ENCODE measurements around the gene KCNJ8. TPM values are rescaled to one million over a fixed set of nuclear protein-coding genes. Genes with fewer than 3 reads are reported as not detected.
"Not testable (repeated sequence)": the region's sequence is repeated elsewhere in the genome, so short reads cannot be mapped to it uniquely, and the experiment has no call there.

The KCNJ8 gene
- polyA plus RNA-seq: 10 to 100 TPM; 11.5 to 32.3 (median 17.2) TPM

GRCh38 chr12:21774358-21775132, at the start of gene KCNJ8:
Gene KCNJ8, minus strand, starts transcription at chr12:21774706. Its CDS starts 1,090 bp downstream, at chr12:21773616.
- no peak within 1 kb of the TSS for H3K27ac ChIP-seq (ENCODE audit: low read depth, low read length)
- WGBS, 3 donors: 1 to 2% (median 1%) methylated on average over 47 to 49 of the region's 49 CpGs

GRCh38 chr12:21823581-21823980, 49.1 kb upstream of the KCNJ8 start:
- H3K27ac ChIP-seq (ENCODE audit: low read depth, low read length): no peak overlapping the region
- WGBS, 3 donors: 78 to 80% (median 78%) methylated on average over 8 of the region's 8 CpGs

DNA sequence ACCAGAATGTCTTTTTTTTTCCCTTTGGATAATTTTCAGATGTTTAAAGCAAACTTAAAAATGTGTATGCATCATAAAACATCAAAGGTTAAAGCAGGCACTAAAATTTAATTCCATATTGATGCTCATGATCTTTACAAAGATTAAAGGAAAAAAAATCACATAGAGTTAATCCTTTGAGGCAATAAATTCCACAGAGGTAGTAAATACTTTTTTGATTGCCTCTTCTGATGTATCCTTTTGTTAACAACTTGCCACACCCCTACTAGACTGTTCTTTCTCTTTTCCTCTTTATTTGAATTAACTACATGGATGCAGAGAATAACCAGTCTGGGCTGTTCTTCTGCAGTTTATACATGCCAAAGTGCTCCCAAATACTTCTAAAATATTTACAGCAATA, 45.2 kb upstream of the KCNJ8 start:
- H3K27ac ChIP-seq (ENCODE audit: low read depth, low read length): no peak overlapping the region

GRCh38 chr12:21819236-21819635, 44.7 kb upstream of the KCNJ8 start:
- H3K27ac ChIP-seq (ENCODE audit: low read depth, low read length): no peak overlapping the region
- 36 to 44% (median 37%) methylated on average over 2 of the region's 2 CpGs for WGBS, 3 donors

DNA sequence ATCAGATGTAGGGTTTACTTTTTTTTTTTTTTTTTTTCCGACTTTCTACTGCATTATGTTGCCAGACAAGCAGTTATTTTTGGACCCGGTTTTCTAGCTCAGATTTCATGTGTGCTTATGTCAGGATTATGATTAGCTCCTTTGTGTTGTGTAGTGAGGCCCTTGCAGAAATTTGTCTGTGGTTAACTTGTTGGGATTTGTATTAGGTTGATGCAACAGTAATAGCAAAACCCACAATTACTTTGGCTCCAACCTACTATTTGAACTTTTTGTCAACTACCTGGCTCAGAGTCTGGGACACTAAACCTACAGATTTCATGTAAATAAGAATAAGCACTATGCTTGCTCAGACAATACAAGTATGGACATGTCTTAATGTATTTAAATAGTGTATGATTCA, 44.1 kb upstream of the KCNJ8 start:
- 14 to 51% (median 49%) methylated on average over 2 of the region's 2 CpGs for WGBS, 3 donors
- no peak overlapping the region for H3K27ac ChIP-seq (ENCODE audit: low read depth, low read length)

DNA sequence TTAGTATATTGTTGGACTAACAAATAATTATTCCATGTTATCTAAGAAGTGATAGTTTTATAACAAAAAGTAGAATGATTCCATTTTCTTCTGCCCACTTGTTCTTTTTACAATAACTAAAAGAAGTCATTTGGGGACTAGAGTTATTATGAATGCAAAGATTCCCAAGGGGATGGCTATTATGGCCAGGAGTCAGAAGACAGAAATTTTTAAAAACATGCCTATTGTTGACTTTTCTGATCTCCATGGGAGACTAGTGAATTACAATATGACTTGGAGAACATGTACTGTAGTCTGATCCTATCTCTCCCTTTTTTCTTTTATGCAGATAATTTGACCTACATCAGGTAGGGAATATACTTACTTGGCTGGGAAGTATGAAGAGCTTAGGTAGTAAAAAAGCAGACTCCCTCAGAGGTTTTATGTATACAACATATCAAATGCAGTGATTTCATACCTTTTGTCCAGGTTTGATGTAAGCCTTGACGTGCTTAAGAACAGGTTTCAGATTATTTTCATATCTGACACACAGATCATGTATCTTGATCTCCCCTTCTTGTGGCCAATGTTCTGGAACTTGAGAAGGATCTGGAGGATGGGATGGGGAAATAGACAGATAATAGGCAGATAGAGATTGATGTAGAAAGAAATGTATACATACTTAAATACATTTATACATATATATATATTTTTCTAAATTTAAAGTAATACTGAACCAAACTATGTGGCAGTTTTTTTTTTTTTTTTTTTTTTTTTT, 41.0 kb upstream of the KCNJ8 start:
- 73 to 95% (median 80%) methylated on average over 1 of the region's 1 CpG for WGBS, 3 donors
- no peak overlapping the region for H3K27ac ChIP-seq (ENCODE audit: low read depth, low read length)

DNA sequence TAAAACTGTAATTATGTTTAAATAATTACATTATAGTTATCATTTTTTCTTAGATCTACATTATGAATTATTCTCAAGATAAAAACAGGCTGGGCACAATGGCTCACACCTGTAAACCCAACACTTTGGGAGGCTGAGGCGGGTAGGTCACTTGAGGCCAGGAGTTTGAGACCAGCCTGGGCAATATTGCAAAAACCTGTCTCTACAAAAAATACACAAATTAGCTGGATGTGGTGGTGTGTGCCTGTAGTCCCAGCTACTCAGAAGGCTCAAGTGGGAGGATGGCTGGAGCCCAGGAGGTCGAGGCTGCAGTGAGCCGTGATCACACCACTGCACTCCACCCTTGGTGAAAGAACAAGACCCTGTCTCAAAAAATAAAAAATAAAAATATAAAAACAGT, 40.3 kb upstream of the KCNJ8 start:
- WGBS, 3 donors: 81 to 91% (median 85%) methylated on average over 3 of the region's 3 CpGs
- H3K27ac ChIP-seq (ENCODE audit: low read depth, low read length): no peak overlapping the region

DNA sequence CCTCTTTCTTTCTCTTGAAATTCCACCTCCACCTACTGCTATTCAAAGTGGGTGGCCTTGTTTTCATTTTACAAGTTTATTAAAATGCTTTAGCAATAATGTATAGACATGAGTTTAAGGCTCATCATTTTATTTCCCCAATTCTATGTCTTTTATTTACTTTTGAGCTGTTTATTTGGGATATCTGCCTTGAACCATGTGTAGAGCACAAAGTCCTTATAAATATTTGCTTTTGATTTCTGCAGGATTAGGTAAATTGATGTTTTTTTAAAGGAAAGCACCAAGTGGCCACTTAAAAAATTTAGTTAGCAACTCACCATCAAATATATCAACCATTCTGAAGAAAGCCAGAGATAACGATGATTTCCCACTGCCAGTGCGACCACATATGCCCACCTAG, 39.8 kb upstream of the KCNJ8 start:
- 76 to 95% (median 92%) methylated on average over 2 of the region's 2 CpGs for WGBS, 3 donors
- H3K27ac ChIP-seq (ENCODE audit: low read depth, low read length): no peak overlapping the region

- 80 to 85% (median 85%) methylated on average over 3 of the region's 3 CpGs for whole genome bisulfite sequencing, 3 donors
- no peak overlapping the region for H3K27ac ChIP-seq (ENCODE audit: low read depth, low read length)
Observed at GRCh38 chr12:21813751-21814150, 39.2 kb upstream of the KCNJ8 start.

GRCh38 chr12:21813125-21813524, 38.6 kb upstream of the KCNJ8 start:
- H3K27ac ChIP-seq (ENCODE audit: low read depth, low read length): no peak overlapping the region

DNA sequence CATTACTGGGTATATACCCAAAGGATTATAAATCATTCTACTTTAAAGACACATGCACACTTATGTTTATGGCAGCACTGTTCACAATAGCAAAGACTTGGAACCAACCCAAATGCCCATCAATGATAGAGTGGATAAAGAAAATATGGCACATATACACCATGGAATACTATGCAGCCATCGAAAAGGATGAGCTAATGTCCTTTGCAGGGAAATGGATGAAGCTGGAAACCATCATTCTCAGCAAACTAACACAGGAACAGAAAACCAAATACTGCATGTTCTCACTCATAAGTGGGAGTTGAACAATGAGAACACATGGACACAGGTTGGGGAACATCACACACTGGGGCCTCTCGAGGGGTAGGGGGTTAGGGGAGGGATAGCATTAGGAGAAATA, 37.8 kb upstream of the KCNJ8 start:
- 80 to 83% (median 83%) methylated on average over 2 of the region's 2 CpGs for WGBS, 3 donors
- H3K27ac ChIP-seq (ENCODE audit: low read depth, low read length): not testable (repeated sequence)

GRCh38 chr12:21809100-21809499, 34.6 kb upstream of the KCNJ8 start:
- no peak overlapping the region for H3K27ac ChIP-seq (ENCODE audit: low read depth, low read length)

GRCh38 chr12:21806255-21806654, 31.7 kb upstream of the KCNJ8 start:
- H3K27ac ChIP-seq (ENCODE audit: low read depth, low read length): no peak overlapping the region

DNA sequence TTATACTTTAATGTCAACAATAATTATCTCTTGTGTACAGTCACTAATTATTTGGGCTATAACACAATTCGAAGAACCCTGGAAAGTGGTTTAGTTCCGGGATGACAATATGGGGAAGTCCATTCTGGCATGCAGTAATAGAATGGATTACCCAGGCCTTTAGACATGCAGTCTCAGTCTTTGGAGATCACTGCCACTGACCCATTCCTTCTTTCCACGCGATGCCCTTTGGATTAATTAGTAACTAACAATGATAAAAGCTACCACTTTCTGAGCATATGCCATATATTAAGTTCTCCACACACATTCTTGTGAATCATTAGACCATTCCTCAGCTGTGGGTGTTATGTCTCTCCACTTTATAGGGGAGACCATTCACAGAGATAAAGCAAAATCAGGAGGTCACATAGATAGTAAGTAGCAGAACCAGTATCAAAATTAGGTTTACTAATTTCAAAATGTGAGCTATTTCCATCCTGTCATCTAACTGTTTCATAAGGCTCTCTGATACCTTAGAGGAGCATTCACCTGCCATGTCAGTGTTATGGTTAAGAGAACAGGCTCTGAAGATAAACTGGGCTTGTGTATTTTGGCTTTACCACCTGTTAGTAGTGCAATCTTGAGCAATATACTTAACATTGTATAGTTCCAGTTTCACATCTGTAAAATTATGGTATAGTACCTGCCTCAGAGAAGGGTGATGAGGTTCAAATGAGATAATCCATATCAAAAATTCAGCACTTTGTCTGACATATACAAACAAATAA, 27.2 kb upstream of the KCNJ8 start:
- H3K27ac ChIP-seq (ENCODE audit: low read depth, low read length): no peak overlapping the region
- WGBS, 3 donors: 63 to 86% (median 86%) methylated on average over 4 of the region's 4 CpGs

- 38 to 63% (median 61%) methylated on average over 1 of the region's 1 CpG for WGBS, 3 donors
- H3K27ac ChIP-seq (ENCODE audit: low read depth, low read length): no peak overlapping the region
Observed at GRCh38 chr12:21800011-21800410, 25.5 kb upstream of the KCNJ8 start.

GRCh38 chr12:21797539-21797938, 23.0 kb upstream of the KCNJ8 start:
- 88 to 93% (median 89%) methylated on average over 1 of the region's 1 CpG for WGBS, 3 donors

DNA sequence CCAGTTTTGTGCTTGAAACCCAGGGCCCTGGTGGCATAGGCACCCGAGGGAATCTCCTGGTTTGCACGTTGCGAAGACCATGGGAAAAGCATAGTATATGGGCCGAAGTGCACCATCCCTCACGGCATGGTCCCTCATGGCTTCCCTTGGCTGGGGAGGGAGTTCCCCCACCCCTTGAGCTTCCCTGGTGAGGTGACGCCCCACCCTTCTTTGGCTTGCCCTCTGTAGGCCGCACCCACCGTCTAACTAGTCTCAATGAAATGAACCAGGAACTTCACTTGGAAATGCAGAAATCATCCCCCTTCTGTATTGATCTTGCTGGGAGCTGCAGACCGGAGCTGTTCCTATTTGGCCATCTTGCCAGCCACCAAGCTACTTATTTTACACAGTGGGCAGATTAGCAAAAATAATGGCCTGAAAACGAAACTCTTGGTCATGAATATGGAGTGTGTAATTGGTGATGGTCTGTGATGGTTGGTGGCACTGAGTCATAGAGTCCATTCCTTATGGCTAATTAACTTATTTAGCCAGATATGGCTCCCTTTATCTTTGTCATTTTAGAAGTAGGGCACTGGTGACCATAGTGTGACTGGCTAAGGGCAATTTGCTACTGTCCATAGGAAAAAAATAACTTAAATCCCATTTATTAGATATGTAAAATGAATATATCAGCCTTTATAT, 21.3 kb upstream of the KCNJ8 start:
- no peak overlapping the region for H3K27ac ChIP-seq (ENCODE audit: low read depth, low read length)
- WGBS, 3 donors: 90 to 96% (median 92%) methylated on average over 10 of the region's 10 CpGs

More at GRCh38 chr12:21797539-21797938, 23.0 kb upstream of the KCNJ8 start:
- no peak overlapping the region for H3K27ac ChIP-seq (ENCODE audit: low read depth, low read length)

DNA sequence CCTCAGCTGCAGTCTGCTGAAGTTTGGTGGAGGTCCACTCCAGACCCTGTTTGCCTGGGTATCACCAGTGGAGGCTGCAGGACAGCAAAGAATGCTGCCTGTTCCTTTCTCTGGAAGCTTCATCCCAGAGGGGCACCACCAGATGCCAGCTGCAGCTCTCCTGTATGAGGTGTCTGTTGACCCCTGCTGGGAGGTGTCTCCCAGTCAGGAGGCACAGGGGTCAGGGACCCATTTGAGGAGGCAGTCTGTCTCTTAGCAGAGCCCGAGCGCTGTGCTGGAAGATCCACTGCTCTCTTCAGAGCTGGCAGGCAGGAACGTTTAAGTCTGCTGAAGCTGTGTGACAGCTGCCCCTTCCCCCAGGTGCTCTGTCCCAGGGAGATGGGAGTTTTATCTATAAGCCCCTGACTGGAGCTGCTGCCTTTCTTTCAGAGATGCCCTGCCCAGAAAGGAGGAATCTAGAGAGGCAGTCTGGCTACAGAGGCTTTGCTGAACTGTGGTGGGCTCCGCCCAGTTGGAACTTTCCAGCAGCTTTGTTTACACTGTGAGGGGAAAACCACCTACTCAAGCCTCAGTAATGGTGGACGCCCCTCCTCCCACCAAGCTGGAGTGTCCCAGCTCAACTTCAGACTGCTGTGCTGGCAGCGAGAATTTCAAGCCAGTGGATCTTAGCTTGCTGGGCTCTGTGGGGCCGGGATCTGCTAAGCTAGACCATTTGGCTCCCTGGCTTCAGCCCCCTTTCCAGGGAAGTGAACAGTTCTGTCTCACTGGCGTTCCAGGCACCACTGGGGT, 20.5 kb upstream of the KCNJ8 start:
- 79 to 88% (median 83%) methylated on average over 8 of the region's 8 CpGs for WGBS, 3 donors
- not testable (repeated sequence) for H3K27ac ChIP-seq (ENCODE audit: low read depth, low read length)
